ENCODE measurements around the gene CCNB3.

The CCNB3 gene

DNA sequence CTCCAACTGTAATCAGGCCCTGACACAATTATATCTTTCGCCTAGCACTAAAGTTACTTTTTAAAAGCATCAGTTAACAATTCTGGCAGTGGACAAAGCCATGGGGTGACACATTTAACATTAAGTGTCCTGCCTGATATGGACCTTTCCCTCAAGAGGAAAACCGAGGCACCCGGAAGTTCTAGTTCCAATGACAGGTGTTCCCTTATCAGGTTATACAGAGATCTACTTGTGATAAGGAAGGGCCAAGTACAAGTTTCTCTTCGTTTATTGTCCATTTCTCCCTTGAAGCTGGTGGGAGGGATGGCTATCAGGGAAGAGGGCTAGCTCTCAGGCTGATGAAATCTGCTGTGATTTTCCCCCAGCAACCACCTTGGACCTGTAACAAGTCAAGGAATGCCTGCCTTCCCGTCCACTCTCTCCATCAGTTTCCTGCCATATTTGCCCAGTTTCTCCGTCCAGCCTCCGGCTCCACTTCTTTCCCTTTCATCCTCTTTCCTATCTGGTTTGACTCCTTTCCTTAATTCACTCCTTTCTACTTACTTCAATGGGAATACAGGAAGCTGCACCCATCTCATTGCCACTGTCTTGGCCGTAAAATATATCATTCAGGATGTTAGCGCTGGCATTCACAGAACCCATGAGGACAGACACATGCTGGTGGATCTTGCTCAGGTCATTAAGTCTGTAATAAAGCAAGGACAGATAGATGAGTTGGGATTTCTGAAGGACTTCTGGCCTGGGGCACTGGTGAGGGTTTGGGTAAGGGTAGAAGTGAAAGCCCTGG, 171.1 kb downstream of the CCNB3 start:
- no peak for DNase-seq

- no peak for DNase-seq
Measured at GRCh38 chrX:50381729-50382415, 177.3 kb downstream of the CCNB3 start.

DNA sequence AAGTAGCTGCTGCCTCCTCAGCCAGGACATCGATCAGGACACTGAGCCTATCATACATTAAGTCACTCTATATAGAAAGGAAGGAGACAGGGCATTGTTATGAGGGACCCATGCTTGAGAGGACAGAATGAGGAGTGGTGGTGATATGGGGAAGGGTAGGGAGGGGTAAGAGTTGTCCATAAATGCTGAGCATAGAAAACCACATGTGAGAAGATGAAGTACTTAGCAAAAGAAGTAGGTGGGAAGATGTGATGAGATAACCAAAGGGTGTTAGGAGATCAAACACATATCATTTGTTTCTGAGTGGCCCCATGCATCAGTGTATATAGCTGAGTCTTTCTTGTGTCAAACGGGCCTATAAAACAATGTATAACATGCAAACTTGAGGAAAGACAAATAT, 182.0 kb downstream of the CCNB3 start:
- no peak for DNase-seq

- DNase-seq: no peak
Measured at GRCh38 chrX:50393902-50394301, 189.3 kb downstream of the CCNB3 start.
